Hepatocyte (in vitro differentiated cells): Measurements from ENCODE around the gene NCS1. TPM values are rescaled to one million over a fixed set of nuclear protein-coding genes. Genes with fewer than 3 reads are reported as not detected.

ENCODE experiments used
- DNase-seq: peaks from one replicate; pipeline ENCODE4 v3.0.0-alpha.2; 2016; ENCODE audit warnings: low spot score
- H2AFZ ChIP-seq: fragments of 200-600 bp; sonication (generic); 2 replicates; pipeline ENCODE4 v1.6.0; 2016; ENCODE audit warnings: antibody characterized with exemption, mild to moderate bottlenecking
- H3K27ac ChIP-seq: fragments of 200-600 bp; sonication (generic); 2 replicates; pipeline ENCODE4 v1.5.1; 2016; ENCODE audit warnings: mild to moderate bottlenecking
- H3K27me3 ChIP-seq: fragments of 200-600 bp; sonication (generic); 2 replicates; pipeline ENCODE4 v1.6.1; 2016
- H3K36me3 ChIP-seq: fragments of 200-600 bp; sonication (generic); replicated peaks from 2 replicates; pipeline ENCODE4 v1.5.1; 2016; ENCODE audit warnings: low read depth; ENCODE audit not compliant: insufficient read depth
- H3K4me1 ChIP-seq: fragments of 200-600 bp; sonication (generic); 2 replicates; pipeline ENCODE4 v1.5.1; 2016; ENCODE audit warnings: mild to moderate bottlenecking, moderate library complexity; ENCODE audit not compliant: insufficient read depth
- H3K4me2 ChIP-seq: fragments of 200-600 bp; sonication (generic); 2 replicates; pipeline ENCODE4 v1.6.0; 2016
- H3K4me3 ChIP-seq: fragments of 200-600 bp; sonication (generic); 2 replicates; pipeline ENCODE4 v1.5.1; 2016; ENCODE audit warnings: mild to moderate bottlenecking
- H3K79me2 ChIP-seq: fragments of 200-600 bp; sonication (generic); 2 replicates; pipeline ENCODE4 v1.6.0; 2017; ENCODE audit warnings: mild to moderate bottlenecking
- H3K9me2 ChIP-seq: fragments of 200-600 bp; sonication (generic); replicated peaks from 2 replicates; pipeline ENCODE4 v1.6.0; 2017; ENCODE audit warnings: mild to moderate bottlenecking; ENCODE audit not compliant: insufficient read depth
- H3K9me3 ChIP-seq: fragments of 200-600 bp; sonication (generic); 2 replicates; pipeline ENCODE4 v1.5.1; 2016; ENCODE audit warnings: low read depth, mild to moderate bottlenecking
- H4K20me1 ChIP-seq: fragments of 200-600 bp; sonication (generic); 2 replicates; pipeline ENCODE4 v1.6.0; 2016; ENCODE audit warnings: mild to moderate bottlenecking; ENCODE audit not compliant: insufficient read depth, poor library complexity, severe bottlenecking
- CTCF ChIP-seq: fragments of 200-600 bp; sonication (generic); IDR thresholded peaks from 2 replicates; pipeline ENCODE4 v1.5.1; 2016; ENCODE audit warnings: antibody characterized with exemption, mild to moderate bottlenecking; ENCODE audit not compliant: poor library complexity
- EZH2 ChIP-seq: fragments of 200-600 bp; sonication (generic); IDR thresholded peaks from 2 replicates; pipeline ENCODE4 v1.6.1; 2016; ENCODE audit warnings: antibody characterized with exemption, mild to moderate bottlenecking, borderline replicate concordance
- EZH2phosphoT487 ChIP-seq: fragments of 200-600 bp; sonication (generic); IDR thresholded peaks from one replicate; pipeline ENCODE4 v1.6.1; 2018; ENCODE audit warnings: antibody characterized with exemption, mild to moderate bottlenecking, low read depth, moderate library complexity; ENCODE audit not compliant: unreplicated experiment, severe bottlenecking
- WGBS: methylation state at CpG from one replicate; pipeline ENCODE4 v1.1.6; 2016; ENCODE audit warnings: low lambda C conversion rate; ENCODE audit errors: missing lambda C conversion rate; 5-methylcytosine and 5-hydroxymethylcytosine counted together
- polyA plus RNA-seq: library from polyadenylated mRNA; unstranded; fragments of >200 nt; fragmentation: Nextera tagmentation; extraction: Ambion mirVana; gene quantifications from 2 replicates; pipeline ENCODE4 v1.2.1, GENCODE V29; 2016
- total RNA-seq: library from RNA; depleted of rRNA; stranded (reverse); fragments of >200 nt; gene quantifications from 2 replicates; pipeline ENCODE4 v1.2.3, GENCODE V29; 2014

NCS1 gene
- total and polyA plus RNA-seq, 2 experiments from 2014 or later, result 16.8 to 25.3 TPM

- Histone ChIP-seq H4K20me1 (no peaks in the 10 kb centered on the region), H2AFZ (no peak overlapping the region), H3K9me2 (no peaks in the 10 kb centered on the region), H3K27me3 (no peaks in the 10 kb centered on the region), H3K4me2 (no peak overlapping the region), H3K79me2 (no peaks in the 10 kb centered on the region), H3K4me3 (no peak overlapping the region), H3K9me3 (no peaks in the 10 kb centered on the region), H3K4me1 (no peaks in the 10 kb centered on the region), H3K27ac (no peak overlapping the region), H3K36me3 (no peaks in the 10 kb centered on the region)
- no peak for DNase-seq
- TF ChIP-seq EZH2 (no peak), EZH2phosphoT487 (no peak), CTCF (no peak)
- WGBS, result 94% methylated on average over 11 of the region's 11 CpGs
Observed at GRCh38 chr9:130225071-130225470, 52.9 kb downstream of the NCS1 start.

GRCh38 chr9:130225586-130225985 lies 53.4 kb downstream of the NCS1 start:
- no peak overlapping the region for H3K27ac ChIP-seq
- H3K79me2 ChIP-seq, result no peaks in the 10 kb centered on the region
- WGBS, result 97% methylated on average over 20 of the region's 20 CpGs
- no peak overlapping the region for H3K4me3 ChIP-seq
- H3K27me3 ChIP-seq, result no peaks in the 10 kb centered on the region
- no peaks in the 10 kb centered on the region for H3K9me3 ChIP-seq
- TF ChIP-seq EZH2phosphoT487, result no peak
- no peak for TF ChIP-seq EZH2
- no peak for TF ChIP-seq CTCF
- no peak overlapping the region for H2AFZ ChIP-seq
- H3K4me2 ChIP-seq, result no peak overlapping the region
- H4K20me1 ChIP-seq, result no peaks in the 10 kb centered on the region
- no peak for DNase-seq
- no peaks in the 10 kb centered on the region for H3K36me3 ChIP-seq
- no peaks in the 10 kb centered on the region for H3K4me1 ChIP-seq
- no peaks in the 10 kb centered on the region for H3K9me2 ChIP-seq

GRCh38 chr9:130226112-130226511 lies 53.9 kb downstream of the NCS1 start:
- no peak for DNase-seq
- WGBS, result 98% methylated on average over 12 of the region's 12 CpGs
- Histone ChIP-seq H3K4me1 (no peaks in the 10 kb centered on the region), H3K4me3 (no peak overlapping the region), H3K9me3 (no peaks in the 10 kb centered on the region), H3K27me3 (no peaks in the 10 kb centered on the region), H2AFZ (no peak overlapping the region), H3K9me2 (no peaks in the 10 kb centered on the region), H4K20me1 (no peaks in the 10 kb centered on the region), H3K4me2 (no peak overlapping the region), H3K79me2 (no peaks in the 10 kb centered on the region), H3K36me3 (no peaks in the 10 kb centered on the region), H3K27ac (no peak overlapping the region)
- no peak for TF ChIP-seq CTCF
- TF ChIP-seq EZH2, result no peak
- TF ChIP-seq EZH2phosphoT487, result no peak

- DNase-seq, result no peak
- 93% methylated on average over 3 of the region's 3 CpGs for WGBS
- no peaks in the 10 kb centered on the region for H3K79me2 ChIP-seq
- no peak overlapping the region for H3K4me3 ChIP-seq
- H3K36me3 ChIP-seq, result no peaks in the 10 kb centered on the region
- no peaks in the 10 kb centered on the region for H3K27me3 ChIP-seq
- no peak for TF ChIP-seq EZH2phosphoT487
- no peak for TF ChIP-seq EZH2
- no peak for TF ChIP-seq CTCF
- no peaks in the 10 kb centered on the region for H3K4me1 ChIP-seq
- H3K9me2 ChIP-seq, result no peaks in the 10 kb centered on the region
- H3K9me3 ChIP-seq, result no peaks in the 10 kb centered on the region
- no peak overlapping the region for H3K27ac ChIP-seq
- no peak overlapping the region for H3K4me2 ChIP-seq
- no peaks in the 10 kb centered on the region for H4K20me1 ChIP-seq
- H2AFZ ChIP-seq, result no peak overlapping the region
Observed at GRCh38 chr9:130227833-130228232, 55.6 kb downstream of the NCS1 start.
